GM12875 (cell line): Measurements from ENCODE around the gene SH3TC2.

Experiments used
- H3K4me3 ChIP-seq: one replicate; pipeline ENCODE4 v1.5.1; 2011; ENCODE audit warnings: low read depth, low read length, control low read depth
- TF ChIP-seq, protein P1 (sequence below): IDR thresholded peaks from 2 replicates; pipeline ENCODE4 v1.5.1; 2011; ENCODE audit warnings: low read depth, mild to moderate bottlenecking, control low read depth, inconsistent platforms, low read length, moderate library complexity, borderline replicate concordance; ENCODE audit not compliant: insufficient read depth

The SH3TC2 gene

DNA sequence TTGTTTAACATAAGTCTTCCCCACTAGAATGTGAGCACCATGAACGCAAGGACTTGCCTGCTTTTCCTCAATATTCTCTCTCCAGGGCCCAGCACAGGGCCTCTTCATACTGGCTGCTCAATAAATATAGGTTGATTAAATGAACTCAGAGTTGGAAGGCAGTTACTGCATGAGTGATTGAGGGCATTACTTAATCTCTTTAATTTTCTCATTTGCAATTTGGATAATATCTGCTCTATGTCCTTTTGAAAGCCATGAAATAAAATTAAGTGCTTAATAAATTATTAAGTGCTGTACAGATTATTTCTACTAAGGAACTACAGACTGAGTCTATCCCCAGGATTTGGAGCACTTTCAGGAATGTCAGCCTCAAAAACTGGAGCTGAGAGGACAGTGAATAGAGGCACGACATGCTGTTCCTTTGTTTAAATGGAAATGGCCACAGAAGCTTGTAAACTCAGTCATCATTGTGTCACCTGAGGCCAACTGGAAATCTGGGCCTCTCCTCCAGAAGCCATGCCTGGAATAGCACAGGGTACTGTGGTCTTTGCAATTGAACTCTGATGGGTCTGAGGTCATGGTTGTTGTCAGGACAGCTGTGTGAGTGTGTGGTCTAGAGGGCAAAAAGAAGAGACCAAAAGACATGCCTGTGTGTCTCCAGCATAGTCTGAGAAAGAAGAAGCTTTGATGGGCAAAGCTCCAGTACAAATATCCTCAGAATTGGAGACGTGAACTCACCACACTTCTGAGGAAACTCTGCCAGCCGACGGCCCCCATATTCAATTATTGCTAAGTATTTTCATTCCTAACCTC, 86.1 kb downstream of the SH3TC2 start:
- TF ChIP-seq, protein P1, sequence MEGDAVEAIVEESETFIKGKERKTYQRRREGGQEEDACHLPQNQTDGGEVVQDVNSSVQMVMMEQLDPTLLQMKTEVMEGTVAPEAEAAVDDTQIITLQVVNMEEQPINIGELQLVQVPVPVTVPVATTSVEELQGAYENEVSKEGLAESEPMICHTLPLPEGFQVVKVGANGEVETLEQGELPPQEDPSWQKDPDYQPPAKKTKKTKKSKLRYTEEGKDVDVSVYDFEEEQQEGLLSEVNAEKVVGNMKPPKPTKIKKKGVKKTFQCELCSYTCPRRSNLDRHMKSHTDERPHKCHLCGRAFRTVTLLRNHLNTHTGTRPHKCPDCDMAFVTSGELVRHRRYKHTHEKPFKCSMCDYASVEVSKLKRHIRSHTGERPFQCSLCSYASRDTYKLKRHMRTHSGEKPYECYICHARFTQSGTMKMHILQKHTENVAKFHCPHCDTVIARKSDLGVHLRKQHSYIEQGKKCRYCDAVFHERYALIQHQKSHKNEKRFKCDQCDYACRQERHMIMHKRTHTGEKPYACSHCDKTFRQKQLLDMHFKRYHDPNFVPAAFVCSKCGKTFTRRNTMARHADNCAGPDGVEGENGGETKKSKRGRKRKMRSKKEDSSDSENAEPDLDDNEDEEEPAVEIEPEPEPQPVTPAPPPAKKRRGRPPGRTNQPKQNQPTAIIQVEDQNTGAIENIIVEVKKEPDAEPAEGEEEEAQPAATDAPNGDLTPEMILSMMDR: no peak
- H3K4me3 ChIP-seq: no peak overlapping the region

GRCh38 chr5:148974642-148975327, 88.1 kb downstream of the SH3TC2 start:
- no peak overlapping the region for H3K4me3 ChIP-seq
- TF ChIP-seq, protein P1: no peak

GRCh38 chr5:148973455-148973854, 89.4 kb downstream of the SH3TC2 start:
- no peak overlapping the region for H3K4me3 ChIP-seq
- TF ChIP-seq, protein P1: no peak

- no peak overlapping the region for H3K4me3 ChIP-seq
- TF ChIP-seq, protein P1: no peak
These were observed 89.9 kb downstream of the SH3TC2 start for GRCh38 chr5:148972974-148973374.

DNA sequence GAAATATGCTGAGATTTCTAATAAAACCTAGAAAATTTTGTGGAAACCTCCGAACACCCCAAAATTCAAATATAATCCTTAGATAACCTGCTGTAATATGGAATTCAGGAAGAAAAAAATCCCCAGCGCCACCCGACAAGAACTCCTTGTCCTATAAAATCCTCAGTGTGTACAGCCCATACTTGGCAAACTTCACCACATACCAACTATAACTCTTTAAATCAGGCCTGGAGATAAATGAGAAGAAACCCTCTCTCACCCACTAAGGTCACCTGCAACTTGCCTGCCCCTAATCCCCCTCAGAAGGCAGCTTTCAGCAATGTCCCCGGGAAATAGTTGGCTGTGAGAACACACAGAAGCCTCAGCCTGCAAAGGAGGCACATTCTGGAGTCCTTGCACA, 90.5 kb downstream of the SH3TC2 start:
- TF ChIP-seq, protein P1: no peak
- no peak overlapping the region for H3K4me3 ChIP-seq

DNA sequence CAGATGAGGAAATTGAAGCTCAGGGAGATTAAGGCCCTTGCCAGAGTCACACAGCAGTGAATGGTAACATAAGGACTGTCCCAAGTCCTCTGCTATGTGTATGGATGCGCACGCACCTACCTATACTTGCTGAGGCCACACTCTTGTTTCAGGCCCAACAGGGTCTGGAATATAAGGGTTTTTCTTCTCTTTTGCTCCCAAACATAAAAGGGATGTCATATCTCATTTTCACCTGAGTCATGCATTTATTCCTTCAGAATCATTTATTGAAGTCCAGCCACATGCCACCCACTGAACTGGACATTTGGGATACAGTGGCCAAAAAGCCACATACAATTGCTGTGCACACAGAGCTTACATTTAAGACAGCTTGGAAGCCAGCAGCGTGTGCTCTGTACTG, 92.0 kb downstream of the SH3TC2 start:
- TF ChIP-seq, protein P1: no peak
- no peak overlapping the region for H3K4me3 ChIP-seq

DNA sequence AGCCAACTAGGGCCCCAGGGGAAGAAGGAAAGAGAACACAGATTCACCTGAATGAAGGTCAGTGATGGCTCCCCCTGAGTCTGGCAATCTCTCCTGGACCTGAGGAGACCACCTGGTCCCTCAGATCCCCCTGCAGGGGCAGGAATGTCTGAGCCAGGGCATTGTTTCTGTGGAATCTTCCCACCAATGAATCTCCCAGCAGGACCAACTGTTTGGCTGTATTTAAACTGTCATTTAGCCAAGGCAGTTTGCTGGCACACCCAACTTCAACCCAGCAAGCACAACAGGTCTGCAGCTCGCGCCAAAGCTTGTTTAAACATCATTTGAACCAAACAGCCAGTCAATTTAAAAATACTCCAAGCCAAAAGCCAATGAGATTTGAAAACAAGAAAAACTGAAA, 92.6 kb downstream of the SH3TC2 start:
- TF ChIP-seq, protein P1: no peak
- no peak overlapping the region for H3K4me3 ChIP-seq
